Cortex of kidney (tissue), 1 donor: ENCODE measurements around the gene FILIP1L.

Source experiments
- DNase-seq: peaks from one replicate; lab custom pipeline; 2025; lab: John Stamatoyannopoulos, UW

The FILIP1L gene

DNA sequence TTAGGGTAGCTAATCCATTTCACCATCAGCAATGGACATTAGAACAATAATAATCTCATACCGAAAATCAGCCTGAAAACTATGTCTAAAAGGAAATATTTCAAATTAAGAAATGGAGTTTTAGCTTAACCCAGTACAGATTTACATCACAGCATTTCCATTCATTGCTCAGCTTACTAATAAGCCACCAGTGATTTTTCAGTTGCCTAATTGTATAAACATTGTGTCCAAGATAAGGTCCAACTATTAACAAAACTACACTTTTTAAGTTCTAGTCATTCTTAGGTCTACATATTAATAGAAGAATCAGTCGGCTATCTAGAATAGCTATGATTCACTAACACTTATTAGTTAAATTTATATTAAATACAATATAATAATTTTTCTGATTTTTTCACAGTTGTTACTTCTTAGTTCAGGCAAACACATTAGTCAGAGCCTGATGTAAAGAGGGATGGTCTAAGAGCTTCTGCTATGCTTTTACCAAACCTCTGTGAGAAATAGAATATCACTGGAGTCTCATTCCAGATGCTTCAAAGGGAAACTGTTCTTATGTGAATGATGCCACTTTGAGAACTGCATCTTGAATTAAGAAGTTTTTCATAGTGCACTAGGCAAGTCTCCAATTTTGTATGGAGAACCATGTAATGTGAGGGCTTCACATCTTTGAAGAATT, 222.6 kb downstream of the FILIP1L start:
- DNase-seq = no peak

DNA sequence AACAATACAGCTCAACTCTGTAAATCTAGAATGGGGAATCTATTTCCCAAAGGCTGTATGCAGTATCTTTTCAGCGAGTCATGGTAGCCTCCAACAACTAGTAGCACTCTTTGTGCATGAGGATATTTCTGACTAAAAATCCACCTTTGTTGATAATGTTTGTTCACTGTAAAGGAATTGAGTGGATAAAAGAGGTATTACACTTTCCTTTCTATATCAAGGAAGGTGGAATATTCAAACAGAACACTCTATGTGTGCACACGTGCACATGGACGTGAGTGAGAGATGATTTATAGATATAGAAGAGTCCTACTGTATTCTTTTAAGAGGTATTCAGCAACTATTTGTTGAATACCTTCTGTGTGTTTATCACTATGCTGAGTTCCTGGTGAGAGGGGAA, 228.4 kb downstream of the FILIP1L start:
- DNase-seq = no peak

DNA sequence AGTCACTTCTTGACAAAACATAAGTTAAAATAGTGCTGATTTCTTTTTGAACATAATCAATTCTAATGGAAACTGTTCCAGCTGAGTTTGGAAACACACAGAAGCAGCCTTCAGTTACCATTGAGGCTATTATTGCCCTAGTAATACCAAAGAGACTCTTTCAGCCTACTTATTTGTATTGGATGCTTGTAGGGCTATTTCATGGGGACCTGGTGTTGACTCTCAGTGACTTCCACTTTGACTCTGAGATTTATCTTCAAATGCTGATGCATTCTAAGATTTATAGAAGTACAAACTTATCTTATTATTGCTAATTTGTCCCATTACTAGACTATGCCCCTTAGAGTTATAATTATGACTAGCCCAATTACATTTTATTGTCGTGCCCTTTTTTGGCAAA, 229.2 kb downstream of the FILIP1L start:
- no peak for DNase-seq

- DNase-seq = no peak
Measured at GRCh38 chr3:99884484-99884883, 229.8 kb downstream of the FILIP1L start.

DNA sequence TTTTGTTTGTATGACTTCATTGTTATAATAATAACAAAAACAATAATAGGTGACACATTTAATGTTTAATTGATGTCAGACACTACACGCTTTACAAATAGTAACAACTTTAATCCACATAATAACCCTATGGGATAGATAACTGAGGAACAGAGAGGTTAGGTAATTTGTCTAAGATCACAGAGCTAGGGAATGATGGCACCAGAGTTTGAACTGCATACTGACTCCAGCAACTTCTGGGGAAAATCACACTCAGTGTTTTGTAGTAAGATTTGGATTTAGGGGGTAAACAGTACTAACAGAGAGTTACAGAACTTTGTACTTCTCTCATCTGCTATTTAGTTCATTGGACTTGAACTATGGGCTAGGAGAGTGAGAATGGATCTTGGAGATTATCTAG, 230.6 kb downstream of the FILIP1L start:
- no peak for DNase-seq

- DNase-seq = no peak
Measured at GRCh38 chr3:99883138-99883461, 231.2 kb downstream of the FILIP1L start.

DNA sequence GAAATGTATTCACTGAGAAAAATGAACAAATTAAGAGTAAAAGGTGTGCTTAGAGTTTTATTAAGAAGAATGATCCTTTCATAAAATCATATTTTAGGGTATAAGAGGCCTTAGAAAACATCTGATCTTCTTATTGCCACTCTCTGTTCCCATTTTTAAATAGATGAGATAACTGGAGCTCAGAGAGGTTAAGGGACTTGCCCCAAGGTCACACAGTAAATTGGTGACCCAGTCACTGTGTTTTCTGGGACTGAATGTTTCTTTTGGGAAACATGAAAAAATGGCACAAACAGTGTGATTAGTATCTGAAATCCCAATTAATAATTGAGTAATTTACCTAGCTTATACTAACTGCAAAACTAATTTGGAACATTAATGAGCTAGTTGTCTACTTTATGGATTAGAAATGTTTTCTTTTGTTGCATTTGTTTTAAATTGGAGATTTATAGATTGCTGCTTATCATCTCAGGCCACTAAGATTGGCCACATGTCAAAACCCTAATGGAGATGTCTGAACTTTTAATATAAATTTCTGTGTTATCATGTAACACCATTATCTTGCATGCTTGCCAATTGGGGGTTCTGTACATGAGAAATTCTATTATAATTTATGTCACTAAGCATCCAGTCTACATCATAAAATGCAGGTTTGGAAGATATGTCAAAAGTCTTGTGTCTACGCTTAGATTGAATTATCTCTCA, 231.7 kb downstream of the FILIP1L start:
- no peak for DNase-seq

- DNase-seq = no peak
Measured at GRCh38 chr3:99881121-99881524, 233.2 kb downstream of the FILIP1L start.

DNA sequence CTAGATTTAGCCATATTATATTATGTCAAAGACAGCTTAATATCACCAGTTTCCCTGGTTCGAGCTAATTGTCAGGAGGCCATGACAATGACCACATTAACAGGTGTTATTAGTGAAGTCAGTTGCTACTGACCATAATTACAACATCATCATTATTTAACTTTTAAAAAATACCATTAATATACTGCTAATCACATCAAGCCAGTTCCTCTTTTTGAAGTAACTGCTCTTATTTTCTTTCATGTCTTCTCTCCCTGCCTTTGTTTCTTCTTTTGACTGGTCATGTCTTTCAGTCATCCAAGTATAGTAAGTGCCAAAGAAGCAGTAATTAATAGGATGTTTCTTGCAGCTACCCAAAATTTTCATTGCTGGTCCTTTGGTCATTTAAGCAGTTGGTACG, 235.0 kb downstream of the FILIP1L start:
- no peak for DNase-seq

DNA sequence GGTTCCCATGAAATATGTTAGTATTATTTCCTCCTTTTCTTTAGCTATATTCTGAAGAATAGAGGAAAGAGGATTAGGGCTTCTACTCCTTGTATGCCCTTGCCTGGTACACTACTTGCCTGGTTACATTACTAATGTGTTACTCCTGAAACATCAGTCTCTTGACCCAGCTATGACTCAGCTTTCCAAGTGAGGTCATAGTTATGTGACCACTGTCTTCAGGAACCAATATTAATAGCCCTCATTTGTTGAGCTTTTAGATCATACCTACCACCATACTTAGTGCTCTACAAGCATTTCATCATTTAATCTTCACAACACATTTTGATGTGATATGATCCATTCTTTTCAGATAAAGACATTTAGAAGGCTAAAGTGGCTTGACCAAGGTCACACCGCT, 236.3 kb downstream of the FILIP1L start:
- no peak for DNase-seq

- no peak for DNase-seq
Measured at GRCh38 chr3:99877031-99877579, 237.2 kb downstream of the FILIP1L start.

GRCh38 chr3:99875929-99876841, 238.1 kb downstream of the FILIP1L start:
- DNase-seq = no peak

- no peak for DNase-seq
Measured at GRCh38 chr3:99875581-99875928, 238.7 kb downstream of the FILIP1L start.

- DNase-seq = no peak
Measured at GRCh38 chr3:99874237-99875002, 239.9 kb downstream of the FILIP1L start.

- DNase-seq = no peak
Measured at GRCh38 chr3:99873269-99874102, 240.8 kb downstream of the FILIP1L start.

DNA sequence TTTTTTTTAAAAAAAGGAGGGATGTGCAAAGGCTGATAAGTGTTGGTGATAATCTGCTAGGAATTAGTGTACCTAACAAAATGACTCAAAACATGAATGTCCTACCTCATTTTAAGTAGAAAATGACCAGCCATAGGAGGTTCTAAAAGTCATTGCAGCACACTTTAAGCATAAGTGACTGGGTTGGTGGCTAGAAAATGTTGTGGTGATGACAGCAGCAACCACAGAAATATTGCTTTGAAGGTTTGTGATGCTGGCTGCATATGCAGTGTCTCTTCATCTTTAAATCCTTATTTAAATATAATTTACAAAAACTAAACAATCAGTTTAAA, 241.4 kb downstream of the FILIP1L start:
- DNase-seq = no peak

DNA sequence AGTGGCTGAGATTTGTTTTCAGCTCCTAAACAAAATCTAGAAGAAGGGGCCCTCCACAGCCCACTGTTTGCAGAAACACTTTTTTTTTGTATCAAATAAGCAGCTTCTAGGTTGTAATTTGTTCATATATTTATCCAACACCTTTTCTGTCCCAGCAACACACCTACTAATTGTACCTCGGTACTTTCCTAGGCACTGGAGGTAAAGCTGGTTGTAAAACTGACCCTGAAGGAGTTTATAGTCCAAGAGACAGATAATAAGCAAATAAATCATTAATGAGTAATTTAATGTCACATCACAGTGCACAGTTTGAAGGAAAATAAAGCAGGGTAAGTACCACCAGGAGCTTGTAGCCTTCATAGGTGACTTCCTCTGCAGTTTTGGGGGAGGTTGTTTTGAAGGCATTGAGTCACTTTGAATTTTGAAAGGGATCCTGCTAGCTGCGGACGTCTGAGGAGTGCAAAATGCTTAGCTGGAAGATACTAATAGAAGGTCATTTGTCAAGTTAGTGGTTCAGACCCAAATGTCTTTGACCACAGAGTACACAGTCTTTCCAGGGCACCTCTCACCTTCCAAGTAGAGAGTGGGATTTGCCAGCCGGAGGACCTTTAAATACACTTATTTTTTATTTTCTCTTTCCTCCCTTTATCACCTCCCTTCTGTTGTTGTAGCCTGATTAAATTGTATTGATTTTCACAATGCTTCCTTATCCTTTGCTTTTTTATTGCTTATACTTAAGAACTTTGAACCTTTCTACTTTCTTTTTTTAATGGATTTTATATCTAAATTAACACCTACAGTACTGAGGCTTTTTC, 242.9 kb downstream of the FILIP1L start:
- DNase-seq = no peak

GRCh38 chr3:99870712-99871111, 243.6 kb downstream of the FILIP1L start:
- DNase-seq = no peak

- no peak for DNase-seq
Measured at GRCh38 chr3:99869621-99870020, 244.7 kb downstream of the FILIP1L start.

GRCh38 chr3:99868311-99868646, 246.0 kb downstream of the FILIP1L start:
- no peak for DNase-seq
